Right kidney (tissue), 1 donor: ENCODE data around the gene GABBR2.
A peak's percentile ranks its signal among the peaks of the same experiment; 100 is the strongest.
"Not testable (repeated sequence)": the region's sequence is repeated elsewhere in the genome, so short reads cannot be mapped to it uniquely, and the experiment has no call there.

Source experiments
- DNase-seq: peaks from one replicate; pipeline ENCODE4 v3.0.0-alpha.2; 2016

The GABBR2 gene

DNA sequence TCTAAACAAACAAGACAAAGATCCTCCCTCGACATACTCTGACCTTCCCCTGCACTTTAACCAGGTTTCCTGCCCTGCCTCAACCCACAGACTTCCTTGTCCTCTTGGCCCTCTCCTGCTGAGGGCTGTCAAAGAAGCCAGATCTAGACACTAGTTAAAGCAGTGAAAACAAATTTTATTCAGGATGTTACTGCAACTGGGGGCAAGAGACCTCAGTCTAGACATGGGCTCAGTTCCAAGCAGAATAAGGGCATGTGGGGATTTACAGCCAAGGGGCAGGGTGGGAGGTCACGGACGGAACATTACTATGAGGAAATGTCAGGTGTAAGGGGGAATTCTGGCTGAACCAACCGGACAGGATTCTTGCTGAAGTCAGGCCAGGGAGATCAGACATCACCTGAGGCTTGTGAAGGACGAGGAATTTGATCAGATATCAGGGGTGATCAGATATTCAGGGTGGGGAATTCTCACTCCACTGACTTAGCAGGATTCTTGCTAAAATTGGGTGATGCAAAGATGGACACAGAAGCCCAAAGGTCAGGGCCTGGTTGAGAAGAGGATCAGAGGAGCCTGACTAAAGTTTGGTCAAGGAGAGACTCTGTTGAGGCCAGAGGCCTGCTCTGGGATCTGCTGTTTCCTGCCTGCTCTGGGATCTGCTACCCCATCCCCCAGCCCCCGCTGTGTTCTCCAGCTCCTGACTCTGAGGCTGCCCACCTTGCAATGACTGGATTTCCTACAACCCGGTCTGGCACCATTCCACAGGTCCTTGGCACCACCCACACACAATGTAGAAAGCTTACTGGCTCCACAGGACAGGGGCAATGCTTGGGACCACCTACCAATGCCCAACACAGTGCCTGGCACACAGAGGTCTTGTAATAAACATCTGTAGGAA, 21.5 kb downstream of the GABBR2 start:
- DNase-seq, result peak; percentile 17

DNA sequence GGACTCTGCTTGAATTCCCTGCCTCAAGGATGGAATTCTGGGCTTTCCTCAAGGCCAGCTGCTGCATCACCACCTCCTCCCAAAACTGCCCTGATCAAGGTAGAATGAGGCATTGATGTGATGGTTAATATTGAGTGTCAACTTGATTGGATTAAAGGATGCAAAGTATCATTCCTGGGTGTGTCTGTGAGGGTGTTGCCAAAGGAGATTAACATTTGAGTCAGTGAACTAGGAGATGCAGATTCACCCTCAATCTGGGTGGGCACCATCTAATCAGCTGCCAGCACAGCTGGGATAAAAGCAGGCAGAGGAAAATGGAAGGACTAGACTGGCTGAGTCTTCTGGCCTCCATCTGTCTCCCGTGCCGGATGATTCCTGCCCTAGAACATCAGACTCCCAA, 23.9 kb downstream of the GABBR2 start:
- DNase-seq, result not testable (repeated sequence)

DNA sequence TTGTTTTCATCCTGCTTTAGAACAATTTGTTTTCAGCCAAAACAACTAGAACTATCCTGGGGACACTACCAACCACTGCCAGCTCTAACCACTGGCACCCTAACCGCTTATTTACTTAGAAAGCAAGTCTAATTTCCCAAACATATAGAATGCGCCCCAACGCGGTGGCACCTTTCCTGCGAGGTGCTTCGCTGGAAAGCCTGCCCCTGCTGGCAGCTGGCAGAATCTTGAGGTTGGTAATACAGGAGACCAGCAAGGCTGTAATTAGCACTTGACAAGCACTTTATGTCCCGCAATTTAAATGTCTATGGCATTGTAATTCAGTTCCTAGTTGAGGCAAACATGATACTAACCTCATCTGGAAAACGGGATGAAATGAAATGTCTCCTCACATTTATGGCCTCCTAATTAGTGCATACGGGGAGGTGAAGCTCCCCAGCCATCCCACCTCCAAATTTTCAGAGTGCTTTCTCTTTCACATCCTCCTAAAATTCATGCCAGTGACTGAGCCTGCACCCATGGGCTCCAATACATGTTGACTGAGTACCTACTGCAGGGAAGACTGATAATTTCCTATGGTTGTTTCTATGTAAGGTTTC, 30.4 kb downstream of the GABBR2 start:
- no peak for DNase-seq

DNA sequence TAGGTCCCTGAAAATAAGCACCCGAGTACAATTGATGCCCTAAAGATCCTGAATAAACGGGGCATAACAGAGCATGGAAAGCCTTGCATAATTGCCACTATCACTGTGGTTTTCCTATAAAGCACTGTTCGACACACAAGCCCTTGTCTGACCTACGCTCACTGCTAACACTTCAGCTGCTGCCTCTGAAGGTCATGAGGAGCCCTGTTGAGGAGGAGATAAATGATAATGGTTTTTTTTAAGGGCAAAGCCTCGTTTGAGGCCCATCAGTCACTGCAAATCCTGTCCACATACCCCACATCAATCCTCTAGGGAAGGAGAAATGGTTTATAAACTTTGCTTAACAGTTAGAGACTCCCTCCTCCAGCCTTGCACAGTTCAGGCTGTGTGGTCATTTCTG, 35.1 kb downstream of the GABBR2 start:
- no peak for DNase-seq

DNA sequence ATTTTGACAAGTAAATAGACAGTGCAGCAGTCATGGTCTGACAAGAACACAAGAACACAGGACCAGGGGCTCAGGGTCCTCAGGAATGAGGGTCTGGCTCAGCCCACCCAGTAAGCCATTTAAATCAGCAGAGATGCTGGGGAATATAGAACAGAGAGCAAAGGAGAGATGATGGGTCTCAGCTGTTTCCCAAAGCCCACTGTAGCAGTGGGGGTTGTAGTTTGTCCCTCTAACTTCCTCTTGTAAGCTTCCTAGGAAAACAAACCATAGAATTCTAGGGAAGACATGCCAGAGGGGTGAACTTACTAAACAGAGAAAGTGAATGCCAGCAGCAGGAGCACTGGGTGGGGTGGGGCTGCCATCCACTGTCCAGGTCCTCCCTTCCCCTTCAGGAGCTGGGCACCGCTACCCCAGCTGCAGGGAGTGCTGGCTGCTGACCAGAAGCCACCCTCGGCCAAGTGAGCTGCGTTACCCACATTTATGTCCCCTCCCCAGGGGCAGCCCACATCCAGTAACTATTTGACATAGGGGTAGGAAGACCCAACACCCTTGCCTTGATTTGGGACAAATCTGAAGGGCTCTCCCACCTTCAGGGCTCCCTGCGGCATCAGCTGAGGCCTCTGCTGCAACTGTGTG, 41.6 kb downstream of the GABBR2 start:
- DNase-seq, result peak; percentile 23

DNA sequence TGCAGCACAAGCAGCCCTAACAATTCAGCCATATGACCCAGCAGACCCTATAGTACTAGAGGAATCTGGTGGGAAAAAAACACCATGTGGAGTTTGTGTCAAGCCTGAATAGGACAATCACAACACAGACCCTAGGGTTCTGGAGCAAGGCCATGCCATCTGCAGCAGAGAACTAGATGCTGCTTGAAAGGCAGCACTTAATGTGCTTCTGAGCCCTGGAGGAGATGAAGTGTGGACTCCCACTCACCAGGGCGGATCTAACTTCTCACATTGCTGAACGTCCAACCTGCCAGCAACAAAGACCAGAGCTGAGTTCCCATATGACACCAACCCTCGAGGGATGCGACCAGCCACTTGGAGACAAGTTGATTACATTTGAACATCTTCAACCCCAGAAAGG, 43.2 kb downstream of the GABBR2 start:
- DNase-seq, result no peak

DNA sequence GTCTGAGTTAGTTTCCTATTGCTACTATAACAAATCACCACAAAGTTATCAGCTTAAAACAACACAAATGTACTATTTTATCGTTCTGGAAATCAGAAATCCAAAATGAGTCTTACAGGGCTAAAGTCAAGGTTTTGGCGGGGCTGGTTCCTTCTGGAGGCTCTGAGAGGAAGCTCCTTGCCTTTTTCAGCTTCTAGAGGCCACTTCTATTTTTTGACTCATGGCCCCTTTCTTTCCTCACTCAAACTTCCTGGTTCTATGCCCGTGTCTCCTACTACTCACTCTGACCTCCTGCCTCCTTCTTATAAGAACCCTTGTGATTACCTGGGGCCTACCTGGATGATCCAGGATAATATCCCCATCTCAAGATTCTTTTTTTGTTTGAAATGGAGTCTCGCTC, 48.2 kb downstream of the GABBR2 start:
- DNase-seq, result no peak

DNA sequence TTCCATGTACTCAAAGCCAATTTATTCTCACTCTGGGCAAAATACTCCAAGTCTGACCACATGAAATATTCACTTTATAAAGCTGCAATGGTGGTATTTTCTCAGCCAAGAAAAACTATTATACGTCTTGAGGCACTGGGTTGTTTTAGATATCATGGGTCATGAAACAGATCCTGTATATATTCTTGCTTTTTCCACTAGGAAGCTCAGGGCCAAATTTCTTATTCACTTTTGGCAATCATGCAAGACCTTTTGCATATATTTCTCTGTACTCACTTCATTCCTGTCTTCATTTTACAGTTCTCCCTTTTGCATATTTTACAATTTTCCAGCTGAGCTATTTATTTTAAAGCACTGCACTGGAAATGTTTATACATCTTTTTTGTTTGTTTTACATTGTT, 49.8 kb downstream of the GABBR2 start:
- no peak for DNase-seq

DNA sequence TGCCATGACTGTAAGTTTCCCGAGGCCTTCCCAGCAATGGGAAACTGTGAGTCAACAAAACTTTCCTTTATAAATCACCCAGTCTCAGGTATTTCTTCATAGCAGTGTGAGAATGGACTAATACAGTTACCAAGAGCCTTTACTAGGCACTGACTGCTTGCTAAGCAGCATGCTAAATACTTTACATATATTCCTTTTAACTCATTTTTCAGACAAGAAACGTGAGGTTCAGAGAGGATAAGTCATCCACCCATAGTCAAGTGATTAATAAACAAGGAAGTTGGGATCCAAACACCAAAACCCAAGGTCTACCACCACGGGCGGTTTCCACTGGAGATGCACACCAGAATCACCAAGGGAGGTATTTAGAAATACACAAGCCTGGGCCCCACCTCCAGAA, 50.8 kb downstream of the GABBR2 start:
- DNase-seq, result no peak

DNA sequence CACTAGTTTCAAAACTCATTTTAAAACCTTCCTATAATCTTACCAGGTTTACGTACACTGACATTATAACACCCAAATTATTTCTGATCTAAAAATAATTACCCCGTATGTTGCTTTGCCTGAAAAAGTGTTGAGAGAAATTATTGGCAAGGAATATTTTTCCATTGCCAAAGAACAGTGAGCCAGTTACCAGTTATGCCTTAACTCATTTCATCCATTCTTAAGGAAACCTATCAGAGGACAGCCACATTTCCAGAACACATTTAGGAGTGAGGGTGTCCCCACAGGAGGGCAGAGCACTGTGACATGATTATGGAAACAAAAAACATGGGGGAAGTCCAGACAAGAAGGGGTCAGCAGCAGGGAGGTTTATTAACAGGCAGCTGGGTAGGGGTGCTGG, 52.2 kb downstream of the GABBR2 start:
- DNase-seq, result no peak

DNA sequence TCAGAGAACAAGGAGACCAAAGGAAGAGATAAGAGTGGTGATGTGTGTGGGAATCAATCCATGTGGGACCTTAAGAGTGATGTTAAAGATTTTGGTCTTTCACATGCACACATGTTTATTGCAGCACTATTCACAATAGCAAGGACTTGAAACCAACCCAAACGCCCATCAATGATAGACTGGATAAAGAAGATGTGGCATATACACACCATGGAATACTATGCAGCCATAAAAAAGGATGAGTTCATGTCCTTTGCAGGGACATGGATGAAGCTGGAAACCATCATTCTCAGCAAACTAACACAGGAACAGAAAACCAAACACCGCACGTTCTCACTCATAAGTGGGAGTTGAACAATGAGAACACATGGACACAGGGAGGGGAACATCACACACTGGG, 53.3 kb downstream of the GABBR2 start:
- not testable (repeated sequence) for DNase-seq

DNA sequence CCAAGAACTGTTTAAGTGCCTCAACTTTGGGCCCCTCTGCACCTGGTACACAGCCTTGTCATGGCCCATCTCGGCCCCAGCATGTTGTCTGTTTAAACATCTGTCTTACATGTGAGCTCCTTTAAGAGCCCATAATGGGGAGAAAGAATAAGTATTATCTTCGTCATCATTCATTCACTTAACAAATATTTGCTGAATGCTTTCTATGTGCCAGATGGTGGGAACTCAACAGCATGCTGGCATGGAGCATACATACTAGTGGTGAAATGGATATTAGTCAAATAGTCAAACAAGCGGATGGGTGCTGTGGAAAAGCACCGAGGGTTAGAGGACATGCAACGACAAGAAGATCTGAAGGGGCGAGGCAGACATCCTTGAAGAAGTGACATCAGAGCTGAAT, 54.5 kb downstream of the GABBR2 start:
- DNase-seq, result no peak

DNA sequence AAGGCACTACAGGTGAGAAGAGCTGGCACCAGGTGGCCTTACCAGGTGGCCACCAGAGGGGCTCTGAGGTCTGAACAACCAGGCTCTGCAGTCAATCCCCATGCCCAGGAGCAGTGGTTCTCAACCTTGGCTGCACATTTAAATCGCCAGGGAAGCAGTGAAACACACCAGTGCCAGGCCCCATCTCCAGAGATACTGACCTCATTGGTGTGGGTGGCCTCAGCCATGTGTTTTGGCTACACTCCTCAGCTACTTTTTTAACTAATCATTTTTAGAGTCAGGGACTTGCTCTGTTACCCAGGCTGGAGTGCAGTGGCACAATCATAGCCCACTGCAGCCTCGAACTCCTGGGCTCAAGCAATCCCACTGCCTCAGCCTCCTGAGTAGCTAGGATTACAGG, 56.0 kb downstream of the GABBR2 start:
- DNase-seq, result no peak

DNA sequence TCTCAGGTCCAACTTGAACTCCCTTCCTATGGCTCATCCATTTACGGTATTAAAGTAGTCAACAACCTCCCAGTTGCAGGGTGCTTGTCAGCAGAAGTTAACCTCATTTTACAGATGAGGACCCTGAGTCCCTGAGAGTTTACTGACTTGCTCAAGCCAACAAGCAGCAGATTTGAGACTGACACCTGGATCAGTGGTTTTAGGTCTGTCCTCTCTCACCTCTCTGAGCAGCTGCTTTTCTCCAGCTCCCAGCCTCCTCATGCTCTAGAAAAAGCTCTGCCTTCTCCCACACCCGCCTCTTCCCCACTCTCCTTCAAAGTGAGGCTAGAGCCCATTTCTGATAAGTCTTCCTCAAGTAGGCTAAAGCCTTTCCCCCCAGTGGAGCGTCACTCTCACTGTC, 56.4 kb downstream of the GABBR2 start:
- no peak for DNase-seq

DNA sequence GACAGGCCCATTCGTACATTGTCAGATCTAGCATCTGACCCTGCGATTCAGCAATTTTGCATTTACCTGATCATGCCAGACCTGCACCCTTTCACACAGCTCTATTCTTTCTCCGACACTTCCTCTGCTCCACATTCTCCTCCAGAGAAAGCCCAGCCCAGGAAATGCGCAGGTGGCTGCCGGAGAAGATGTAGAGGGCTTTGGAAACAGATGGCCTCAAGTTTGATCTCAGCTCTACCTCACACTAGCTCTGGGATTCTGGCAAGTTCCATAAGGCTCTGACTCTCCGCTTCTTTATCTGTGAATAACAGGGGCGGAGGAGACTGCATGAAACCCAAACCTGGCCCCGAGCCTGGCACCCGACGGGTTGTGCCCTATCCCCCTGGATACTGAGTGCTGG, 61.5 kb downstream of the GABBR2 start:
- no peak for DNase-seq

DNA sequence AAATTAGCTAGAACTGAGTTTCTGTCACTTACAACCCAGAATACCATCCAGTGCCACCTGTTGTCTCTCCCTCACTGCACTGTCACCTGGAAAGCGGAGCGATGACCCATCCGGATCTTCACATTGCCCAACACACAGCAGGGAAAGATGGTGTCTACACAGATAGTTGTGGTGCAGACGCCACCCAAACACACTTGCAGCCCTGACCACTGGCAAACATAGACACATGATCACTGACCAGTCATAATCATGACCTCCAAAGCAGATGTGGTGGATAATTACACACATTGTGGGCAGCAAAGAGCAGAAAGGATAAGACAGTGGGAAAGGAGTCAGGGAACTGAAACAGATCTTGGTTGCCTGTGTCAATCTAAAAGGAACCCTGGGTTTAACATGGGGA, 64.7 kb downstream of the GABBR2 start:
- no peak for DNase-seq

DNA sequence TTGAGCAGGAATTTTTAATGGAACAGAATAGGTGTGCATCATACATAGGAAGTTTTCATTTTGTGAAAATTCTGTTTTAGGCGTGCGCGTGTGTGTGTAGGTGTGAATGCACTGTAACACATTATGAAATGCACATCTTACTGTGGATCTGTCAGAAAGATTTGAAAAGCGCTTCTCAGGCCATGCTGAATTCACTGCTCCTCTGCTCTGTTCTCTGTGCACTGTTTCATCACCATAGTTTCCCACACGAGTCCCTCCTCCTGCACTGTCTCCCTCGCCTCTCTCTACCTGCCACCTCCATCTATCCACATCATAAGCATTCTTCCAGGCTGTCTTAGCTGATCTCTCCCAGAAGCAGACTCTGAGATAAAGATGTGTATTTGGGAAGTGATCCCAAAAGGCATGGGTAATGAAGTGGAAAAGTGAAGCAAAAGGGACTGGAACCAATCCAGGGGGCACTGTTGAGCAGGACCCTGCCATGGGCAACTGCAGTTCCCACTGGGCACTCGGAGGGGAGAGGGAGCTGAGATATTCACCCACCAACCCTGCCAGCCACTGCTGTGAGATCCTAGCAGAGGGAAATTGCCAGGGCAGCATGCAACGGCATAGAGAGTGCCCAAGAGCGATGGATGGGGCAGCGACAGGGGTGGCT, 65.9 kb downstream of the GABBR2 start:
- no peak for DNase-seq

DNA sequence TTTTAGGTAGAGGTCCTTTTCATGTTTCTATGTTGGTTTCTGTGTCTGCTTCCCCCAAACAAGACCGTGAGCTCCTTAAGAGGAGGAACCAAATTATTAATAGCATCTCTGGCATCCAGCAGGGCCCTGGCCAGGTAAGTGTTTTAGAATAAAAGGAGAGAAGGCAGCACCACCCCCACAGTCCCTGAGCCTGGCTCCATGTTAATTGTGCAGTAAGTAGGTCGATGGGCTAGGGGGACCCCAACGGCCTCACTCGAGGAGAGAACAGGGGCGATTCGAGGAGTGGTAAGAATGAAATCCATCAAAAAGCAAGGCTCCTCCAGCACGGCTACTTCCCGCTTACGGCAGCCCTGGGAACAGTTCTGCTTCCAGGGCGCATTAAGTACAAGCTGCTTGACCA, 67.0 kb downstream of the GABBR2 start:
- DNase-seq, result no peak

DNA sequence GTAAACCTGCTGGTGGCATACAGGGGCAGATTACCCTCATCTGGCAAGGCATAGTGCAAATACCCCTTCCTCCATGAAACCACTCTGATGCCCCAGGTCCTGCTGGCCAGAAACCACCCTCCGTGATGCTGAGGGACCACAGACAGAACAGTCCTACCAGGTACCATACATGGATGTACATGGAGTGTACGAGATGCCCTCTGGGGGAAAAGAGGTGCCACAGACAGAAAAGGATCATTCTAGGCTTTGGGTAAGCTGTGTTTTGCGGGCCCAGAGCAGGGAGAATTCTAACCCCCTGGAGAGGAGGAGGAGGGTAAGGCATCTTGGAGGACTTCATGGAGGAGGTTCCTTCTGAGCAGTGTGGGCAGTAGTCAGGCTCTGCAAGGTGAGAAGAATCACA, 68.3 kb downstream of the GABBR2 start:
- no peak for DNase-seq

DNA sequence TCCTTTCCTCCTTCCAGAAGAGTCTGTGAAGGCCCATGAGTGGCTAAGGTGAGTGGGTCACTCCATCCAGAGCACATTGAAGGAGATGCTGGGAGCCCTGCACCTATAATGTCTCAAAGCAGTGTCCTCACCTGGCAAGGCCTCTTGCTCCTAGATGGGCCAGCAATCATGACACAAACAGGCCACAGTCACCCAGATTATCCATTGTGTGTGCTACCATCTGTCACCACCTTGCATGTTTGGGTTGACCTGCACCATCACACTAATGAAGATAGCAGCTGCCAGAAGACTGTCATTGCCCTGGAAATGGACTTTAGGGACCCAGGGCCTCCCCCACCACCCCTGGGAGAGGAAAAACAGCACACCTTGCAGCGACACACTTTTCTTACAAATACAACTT, 69.6 kb downstream of the GABBR2 start:
- DNase-seq, result no peak

DNA sequence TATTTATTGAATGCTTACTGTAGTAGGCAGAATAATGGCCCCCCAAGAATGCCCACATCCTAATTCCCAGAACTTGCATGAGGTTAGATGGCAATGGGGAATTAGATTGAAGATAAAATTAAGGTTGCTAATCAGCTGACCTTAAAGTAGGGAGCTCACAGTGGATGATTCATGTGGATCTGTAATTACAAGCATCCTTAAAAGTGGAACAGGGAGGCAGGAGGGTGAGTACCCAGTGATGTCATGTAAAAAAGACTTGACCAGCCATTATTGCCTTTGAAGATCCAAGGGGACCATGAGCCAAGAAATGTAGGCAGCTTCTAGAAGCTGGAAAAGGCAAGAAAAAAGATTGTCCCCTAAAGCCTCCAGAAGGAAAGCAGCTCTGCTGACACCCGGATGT, 71.4 kb downstream of the GABBR2 start:
- no peak for DNase-seq

DNA sequence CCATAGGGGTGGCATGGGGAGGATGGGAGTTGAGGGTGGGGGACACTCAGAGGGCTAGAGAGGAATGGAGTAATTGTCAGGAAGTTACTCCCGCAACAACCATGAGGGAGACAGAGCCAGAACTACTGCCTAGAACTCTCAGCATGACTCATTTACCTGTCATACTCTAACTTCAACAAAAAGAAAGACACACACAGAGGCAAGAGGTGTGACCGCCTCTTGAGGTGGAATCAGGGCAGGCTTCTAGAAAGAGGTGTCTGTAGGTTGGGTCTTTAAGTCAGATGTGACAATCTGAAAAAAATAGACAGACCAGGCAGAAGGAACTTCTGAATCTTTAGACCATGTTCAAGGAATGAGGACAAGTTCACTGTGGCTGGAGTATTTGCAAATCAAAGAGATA, 73.4 kb downstream of the GABBR2 start:
- DNase-seq, result no peak

DNA sequence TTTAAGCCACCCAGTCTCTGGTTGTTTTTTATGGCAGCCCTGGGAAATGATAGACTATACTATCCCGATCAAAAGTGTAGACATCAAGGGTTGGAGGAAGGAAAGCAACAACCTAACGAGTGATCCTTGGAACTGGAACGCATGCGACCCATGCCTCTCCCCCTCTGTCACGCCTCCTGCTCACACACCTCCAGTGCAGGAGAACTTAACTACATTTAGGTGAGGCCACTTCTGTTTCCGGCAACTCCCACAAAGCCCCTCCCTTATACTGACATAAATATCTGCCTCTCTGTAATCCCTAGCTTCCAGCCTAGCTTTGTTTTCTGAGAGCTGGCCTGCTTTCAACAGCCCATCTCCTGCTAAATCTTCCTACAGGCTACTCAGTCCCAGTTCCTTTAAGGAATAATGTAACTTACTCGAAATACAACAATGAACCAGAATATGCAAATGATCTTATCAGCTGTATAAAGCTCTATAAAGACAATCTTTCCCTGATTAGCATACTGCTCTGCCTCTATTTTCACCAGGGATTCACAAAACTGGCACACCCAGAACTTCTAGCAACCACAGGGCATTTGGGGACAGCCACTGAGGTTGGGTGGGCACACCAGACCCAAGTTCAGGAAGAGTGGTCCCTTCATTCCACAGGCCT, 73.9 kb downstream of the GABBR2 start:
- DNase-seq, result no peak
